ENCODE measurements around the gene CPE.
A peak's percentile ranks its signal among the peaks of the same experiment; 100 is the strongest.

Gene CPE

GRCh38 chr4:165367040-165367439 is 11.8 kb upstream of the CPE start:
- DNase-seq: no peak

- no peak for DNase-seq
Measured at GRCh38 chr4:165368114-165368513, 10.7 kb upstream of the CPE start.

GRCh38 chr4:165368567-165368966 is 10.2 kb upstream of the CPE start:
- no peak for DNase-seq

- DNase-seq: no peak
Measured at GRCh38 chr4:165369522-165369921, 9.3 kb upstream of the CPE start.

- DNase-seq: no peak
Measured at GRCh38 chr4:165370530-165370929, 8.3 kb upstream of the CPE start.

- DNase-seq: no peak
Measured at GRCh38 chr4:165375465-165375864, 3.3 kb upstream of the CPE start.

- DNase-seq: no peak
Measured at GRCh38 chr4:165378398-165378744, 437 bp upstream of the CPE start.

GRCh38 chr4:165379678-165380064 is 863 bp downstream of the CPE start:
- DNase-seq: peak; percentile 48

GRCh38 chr4:165380805-165381204 is 2.0 kb downstream of the CPE start:
- DNase-seq: no peak

- DNase-seq: no peak
Measured at GRCh38 chr4:165381821-165382373, 3.1 kb downstream of the CPE start.

- DNase-seq: no peak
Measured at GRCh38 chr4:165382640-165383039, 3.8 kb downstream of the CPE start.

- peak; percentile 16 for DNase-seq
Measured at GRCh38 chr4:165383591-165384073, 4.8 kb downstream of the CPE start.

GRCh38 chr4:165384186-165384585 is 5.4 kb downstream of the CPE start:
- DNase-seq: no peak

GRCh38 chr4:165384598-165384997 is 5.8 kb downstream of the CPE start:
- DNase-seq: peak; percentile 57

GRCh38 chr4:165385126-165385525 is 6.3 kb downstream of the CPE start:
- DNase-seq: no peak

- DNase-seq: no peak
Measured at GRCh38 chr4:165386328-165386727, 7.5 kb downstream of the CPE start.

- DNase-seq: no peak
Measured at GRCh38 chr4:165388756-165389155, 9.9 kb downstream of the CPE start.

- no peak for DNase-seq
Measured at GRCh38 chr4:165393051-165393450, 14.2 kb downstream of the CPE start.

GRCh38 chr4:165393704-165394103 is 14.9 kb downstream of the CPE start:
- no peak for DNase-seq

GRCh38 chr4:165394275-165394674 is 15.5 kb downstream of the CPE start:
- DNase-seq: no peak

GRCh38 chr4:165398570-165398969 is 19.8 kb downstream of the CPE start:
- DNase-seq: peak; percentile 91

GRCh38 chr4:165402375-165402774 is 23.6 kb downstream of the CPE start:
- no peak for DNase-seq

GRCh38 chr4:165403048-165403447 is 24.2 kb downstream of the CPE start:
- no peak for DNase-seq

- no peak for DNase-seq
Measured at GRCh38 chr4:165403637-165404036, 24.8 kb downstream of the CPE start.

- DNase-seq: no peak
Measured at GRCh38 chr4:165404080-165404479, 25.3 kb downstream of the CPE start.

- no peak for DNase-seq
Measured at GRCh38 chr4:165404696-165405095, 25.9 kb downstream of the CPE start.

Data from NCI-H2227 treated with DMSO at 0.1 percent for 48 hours (cell line).